H54 (cell line): ENCODE data around the gene STIL.
"Not testable (repeated sequence)": the region's sequence is repeated elsewhere in the genome, so short reads cannot be mapped to it uniquely, and the experiment has no call there.

Experiments used
- DNase-seq: peaks from one replicate; pipeline ENCODE4 v3.0.0; 2011; ENCODE audit warnings: low spot score, mixed read lengths; ENCODE audit not compliant: insufficient read length
- FAIRE-seq: peaks from 3 replicates; lab custom pipeline; 2011; peaks lifted over from hg19 to GRCh38; lab: Jason Lieb, UNC
- POLR2A ChIP-seq: IDR thresholded peaks from 2 replicates; pipeline ENCODE4 v1.6.1; 2011; ENCODE audit warnings: low read depth, mild to moderate bottlenecking, low read length

The STIL gene

DNA sequence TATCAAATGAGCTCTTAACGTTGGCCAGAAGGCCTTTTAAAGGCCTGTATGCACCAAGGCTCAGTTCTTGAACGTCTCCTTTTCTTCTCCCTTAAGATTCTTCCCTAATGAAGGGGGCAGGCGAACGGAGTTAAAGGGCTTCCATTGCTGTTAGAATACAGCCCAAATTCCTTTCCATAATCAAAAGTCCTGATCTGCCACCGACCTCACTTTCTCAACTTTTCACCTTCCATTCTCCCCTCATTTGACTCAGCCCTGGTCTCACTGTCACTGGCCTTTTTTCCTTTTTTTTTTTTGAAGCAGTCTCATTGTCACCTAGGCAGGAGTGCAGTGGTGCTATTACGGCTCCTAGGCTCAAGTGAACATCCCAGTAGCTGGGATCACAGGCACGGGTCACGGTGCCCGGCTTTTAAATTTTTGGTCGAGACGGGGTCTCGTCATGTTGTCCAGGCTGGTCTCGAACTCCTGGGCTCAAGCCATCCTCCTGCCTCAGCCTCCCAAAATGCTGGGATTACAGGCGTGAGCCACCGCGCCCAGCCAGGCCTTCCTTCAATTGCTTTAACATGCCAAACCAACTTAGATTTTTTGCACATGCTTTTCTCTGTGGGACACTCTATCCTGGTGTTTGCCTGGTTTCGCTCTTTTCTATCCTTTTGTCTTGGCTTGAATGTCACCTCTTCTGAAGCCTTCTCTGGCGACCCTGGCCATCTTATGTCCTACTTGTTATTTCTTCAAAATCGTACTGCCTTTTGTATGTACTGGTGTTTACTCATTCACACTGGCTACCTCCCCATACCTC is 19.0 kb upstream of the STIL start:
- FAIRE-seq, result no peak
- DNase-seq, result no peak
- no peak for TF ChIP-seq POLR2A

DNA sequence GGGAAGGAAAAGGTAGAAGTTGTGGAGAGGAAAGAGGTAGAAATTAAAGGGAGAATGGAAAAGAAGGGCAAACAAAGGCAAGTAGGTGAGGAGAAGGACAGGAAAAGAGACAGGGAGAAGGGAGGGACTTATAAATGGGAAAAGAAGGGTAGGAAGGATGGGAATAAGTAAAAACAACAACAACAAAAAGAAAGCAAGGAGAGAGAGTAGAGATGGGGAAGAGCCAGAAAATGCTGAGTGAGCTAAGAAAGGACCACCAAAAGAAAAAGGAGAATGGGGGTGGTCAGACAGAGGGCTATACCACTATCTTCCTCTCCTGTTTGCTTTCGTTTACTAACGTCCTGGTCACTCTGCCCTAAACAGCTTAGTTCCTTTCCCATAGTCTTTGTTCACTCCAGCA is 17.9 kb upstream of the STIL start:
- DNase-seq (no peak), FAIRE-seq (no peak)
- no peak for TF ChIP-seq POLR2A

DNA sequence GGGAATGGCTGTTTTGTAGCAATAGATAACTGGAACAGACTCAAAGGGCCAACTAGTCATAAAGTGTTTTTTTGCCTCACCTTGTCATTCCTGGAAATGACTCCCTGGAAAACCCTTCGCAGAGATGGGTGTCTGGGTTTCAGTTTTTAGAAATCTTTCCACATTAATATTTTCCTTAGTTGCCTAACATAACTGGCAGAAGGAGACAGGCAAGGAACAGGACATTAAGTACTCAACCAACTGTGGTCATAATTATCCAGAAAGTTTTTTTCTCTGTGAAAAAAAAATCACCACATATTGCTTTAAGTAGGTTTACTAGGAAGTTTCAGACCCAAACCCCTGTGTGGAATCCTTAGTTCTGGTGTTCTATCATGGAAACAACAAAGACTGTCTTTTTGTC is 16.3 kb upstream of the STIL start:
- TF ChIP-seq POLR2A, result no peak
- DNase-seq (no peak), FAIRE-seq (no peak)

DNA sequence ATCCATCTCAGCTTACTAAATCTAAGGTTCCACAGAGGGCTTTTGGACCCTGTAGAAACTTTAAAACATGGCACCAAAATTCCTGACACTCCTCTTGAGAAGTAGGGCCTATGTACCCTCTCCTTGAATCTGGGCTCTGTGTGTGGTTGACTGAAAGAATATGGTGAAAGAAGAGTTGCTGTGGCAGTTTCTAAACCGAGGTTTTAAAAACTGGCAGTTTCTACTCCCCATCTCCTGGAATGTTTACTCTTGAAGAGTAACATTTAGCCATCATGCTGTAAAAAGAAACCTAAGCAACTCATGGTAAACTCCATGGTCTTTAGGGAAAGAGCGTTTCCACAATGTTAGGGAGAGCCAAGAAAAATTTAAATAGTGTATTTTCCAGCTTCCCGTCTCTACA is 15.0 kb upstream of the STIL start:
- no peak for DNase-seq
- TF ChIP-seq POLR2A, result no peak
- FAIRE-seq, result no peak

DNA sequence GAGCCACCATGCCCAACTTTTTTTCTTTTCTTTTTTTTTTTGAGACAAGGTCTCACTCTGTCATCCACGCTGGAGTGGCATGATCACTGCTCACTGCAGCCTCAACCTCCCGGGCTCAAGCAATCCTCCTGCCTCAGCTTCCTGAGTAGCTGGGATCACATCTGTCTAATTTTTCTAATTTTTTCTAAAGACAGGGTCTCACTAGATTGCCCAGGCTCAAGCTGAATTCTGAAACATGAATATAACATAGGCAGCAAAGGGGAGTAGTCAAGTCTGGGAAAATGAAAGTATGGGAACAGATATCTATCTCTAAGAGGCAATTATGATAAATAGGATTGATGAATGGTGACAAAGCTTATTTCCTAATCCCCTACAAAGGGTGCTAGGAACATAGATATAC is 12.3 kb upstream of the STIL start:
- TF ChIP-seq POLR2A, result no peak
- FAIRE-seq (no peak), DNase-seq (no peak)

DNA sequence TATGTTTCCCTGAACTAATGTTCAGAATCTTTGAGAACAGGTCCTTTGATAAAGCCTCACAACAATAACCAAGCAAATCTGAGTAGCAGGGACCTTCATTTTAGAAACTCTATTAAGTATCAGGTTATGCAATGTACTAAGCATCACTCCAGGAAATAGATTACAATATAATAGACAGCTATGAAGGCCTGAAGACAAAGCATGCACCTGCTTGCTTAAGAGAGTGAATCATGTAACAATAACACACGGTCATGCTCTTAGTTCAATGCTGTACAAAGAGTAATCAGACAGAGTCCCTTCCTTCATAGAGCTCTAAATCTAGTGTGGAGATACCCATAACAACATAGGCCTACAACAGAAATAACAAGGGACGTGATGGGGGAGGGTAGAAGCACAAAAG is 11.6 kb upstream of the STIL start:
- DNase-seq (no peak), FAIRE-seq (no peak)
- TF ChIP-seq POLR2A, result no peak

DNA sequence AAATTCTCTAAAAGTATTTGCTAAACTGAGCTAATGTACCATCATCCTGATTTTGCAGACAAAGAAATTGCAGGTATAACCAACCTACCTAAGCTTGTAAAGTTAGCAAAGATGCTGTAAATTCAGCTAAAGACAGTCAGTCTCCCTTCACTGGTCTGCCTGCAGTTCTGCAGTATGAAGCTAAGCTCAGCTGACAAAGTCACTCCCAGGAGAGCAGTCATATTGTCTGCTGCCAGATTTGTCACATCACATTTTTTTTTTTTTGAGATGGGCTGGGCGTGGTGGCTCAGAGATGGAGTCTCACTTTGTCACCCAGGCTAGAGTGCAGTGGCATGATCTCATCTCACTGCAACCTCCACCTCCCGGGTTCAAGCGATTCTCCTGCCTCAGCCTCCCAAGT is 10.7 kb upstream of the STIL start:
- FAIRE-seq (no peak), DNase-seq (no peak)
- no peak for TF ChIP-seq POLR2A

DNA sequence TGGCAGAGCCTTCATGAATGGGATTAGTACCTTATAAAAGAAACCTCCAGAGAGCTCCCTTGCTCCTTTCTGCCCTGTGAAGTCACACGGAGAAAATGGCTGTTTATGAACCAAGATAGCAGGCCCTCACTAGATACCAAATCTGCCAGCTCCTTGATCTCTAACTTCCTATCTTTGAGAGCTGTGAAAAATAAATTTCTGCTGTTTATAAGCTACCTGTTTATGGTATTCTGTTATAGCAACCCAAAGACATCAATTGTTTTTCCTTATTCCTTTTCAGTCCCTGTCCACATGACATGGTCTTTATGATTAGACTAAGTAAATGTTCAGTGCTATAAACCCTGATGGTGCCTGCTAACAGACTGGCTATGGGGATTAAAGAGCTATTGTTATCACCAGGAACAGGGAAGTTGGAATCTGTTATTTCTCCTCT is 9.7 kb upstream of the STIL start:
- FAIRE-seq (no peak), DNase-seq (no peak)
- no peak for TF ChIP-seq POLR2A

DNA sequence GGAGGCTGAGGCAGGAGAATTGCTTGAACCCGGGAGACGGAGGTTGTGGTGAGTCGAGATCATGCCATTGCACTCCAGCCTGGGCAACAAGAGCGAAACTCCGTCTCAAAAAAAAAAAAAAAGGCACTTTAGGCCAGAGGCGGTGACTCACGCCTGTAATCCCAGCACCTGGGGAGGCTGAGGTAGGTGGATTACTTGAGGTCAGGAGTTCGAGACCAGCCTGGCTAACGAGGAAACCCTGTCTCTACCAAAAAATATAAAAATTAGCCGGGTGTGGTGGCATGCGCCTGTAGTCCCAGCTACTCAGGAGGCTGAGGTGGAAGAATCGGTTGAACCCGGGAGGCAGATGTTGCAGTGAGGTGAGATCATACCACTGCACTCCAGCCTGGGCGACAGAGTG is 6.0 kb upstream of the STIL start:
- not testable (repeated sequence) for DNase-seq, FAIRE-seq

DNA sequence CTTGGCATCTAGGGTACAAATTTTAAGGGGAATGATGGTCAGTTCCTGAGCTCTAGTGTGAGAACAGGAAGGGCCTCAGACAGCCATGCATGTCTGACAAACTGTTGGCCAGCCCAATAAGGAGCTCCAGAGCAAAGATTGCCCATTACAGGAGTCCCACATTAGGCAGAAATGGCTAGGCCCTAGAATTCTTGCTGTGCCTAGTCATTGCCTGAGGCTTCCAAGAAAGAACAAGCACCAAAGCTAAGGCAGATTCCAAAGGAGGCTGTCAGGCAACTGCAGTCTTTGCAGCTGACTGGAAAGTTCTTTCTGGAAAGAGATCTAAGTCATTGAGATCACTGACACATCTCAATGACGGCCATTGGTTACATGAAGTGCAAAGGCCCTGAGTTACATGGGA is 3.9 kb upstream of the STIL start:
- FAIRE-seq, result no peak
- TF ChIP-seq POLR2A, result no peak
- no peak for DNase-seq

DNA sequence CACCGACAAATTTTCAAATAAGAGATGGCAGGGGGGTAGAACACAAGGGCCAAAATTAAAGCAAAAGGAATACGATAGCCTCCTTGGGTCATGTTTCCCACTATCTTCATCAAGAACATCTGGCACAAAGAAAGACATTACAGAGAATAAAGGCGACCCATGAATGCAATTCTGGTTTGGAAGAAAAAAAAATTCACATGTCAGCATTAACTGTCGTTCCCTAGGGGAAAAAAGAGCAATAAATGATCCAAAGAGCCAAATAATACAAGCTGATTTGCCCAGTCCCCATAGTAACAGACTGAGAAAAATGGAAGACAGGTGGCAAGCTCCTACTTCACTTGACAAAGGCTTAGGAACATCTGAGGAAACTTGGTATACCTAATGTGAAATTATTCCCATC is 4.5 kb downstream of the STIL start:
- FAIRE-seq (no peak), DNase-seq (no peak)
- no peak for TF ChIP-seq POLR2A

DNA sequence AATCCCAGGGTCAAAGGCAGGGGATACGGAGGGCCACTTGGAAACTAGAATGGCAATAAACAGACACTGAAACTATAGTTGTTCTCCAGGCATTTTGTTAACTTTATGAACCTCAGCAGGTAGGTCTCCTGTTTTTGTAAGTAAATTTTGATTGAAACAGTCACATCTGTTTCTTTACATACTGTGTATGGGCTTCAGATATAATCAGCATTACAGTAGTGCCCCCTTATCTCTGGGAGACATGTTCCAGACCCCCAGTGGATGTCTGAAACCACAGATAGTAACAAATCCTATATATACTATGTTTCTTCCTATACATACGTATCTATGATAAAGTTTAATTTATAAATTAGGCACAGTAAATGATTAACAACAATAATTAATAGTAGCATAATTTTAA is 11.5 kb downstream of the STIL start:
- no peak for TF ChIP-seq POLR2A
- DNase-seq (no peak), FAIRE-seq (no peak)

DNA sequence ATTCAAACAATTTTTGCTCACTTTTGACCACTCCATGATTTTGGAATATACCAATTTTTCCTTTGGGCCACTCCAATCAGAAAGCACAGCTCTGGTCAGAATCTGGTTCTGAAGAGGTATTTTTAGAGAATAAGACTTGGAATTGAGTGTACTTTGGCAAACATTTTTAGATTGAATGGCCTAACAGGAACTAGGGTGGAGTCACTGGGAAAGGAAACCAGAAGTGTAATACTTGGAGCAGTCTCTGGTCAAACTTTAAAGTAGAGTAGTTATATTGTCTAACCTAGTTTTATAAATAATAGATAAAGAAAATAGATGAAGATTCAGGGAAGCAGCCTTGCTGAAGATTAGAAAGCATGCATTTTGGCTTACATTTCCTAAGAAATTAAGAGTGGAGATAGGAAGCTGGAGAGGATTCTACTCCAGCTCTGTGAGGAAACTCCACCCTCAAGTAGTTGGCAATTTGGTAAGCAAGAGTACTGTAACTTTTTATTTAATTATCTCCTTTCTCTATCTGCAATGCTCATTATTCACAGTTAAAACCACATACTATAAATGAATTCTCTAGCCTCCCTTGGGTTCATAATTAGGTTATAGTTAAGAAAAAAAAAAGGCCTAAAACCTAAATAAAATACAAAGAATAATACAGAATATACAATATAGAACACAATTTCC is 15.8 kb downstream of the STIL start:
- no peak for FAIRE-seq
- no peak for TF ChIP-seq POLR2A
- no peak for DNase-seq

DNA sequence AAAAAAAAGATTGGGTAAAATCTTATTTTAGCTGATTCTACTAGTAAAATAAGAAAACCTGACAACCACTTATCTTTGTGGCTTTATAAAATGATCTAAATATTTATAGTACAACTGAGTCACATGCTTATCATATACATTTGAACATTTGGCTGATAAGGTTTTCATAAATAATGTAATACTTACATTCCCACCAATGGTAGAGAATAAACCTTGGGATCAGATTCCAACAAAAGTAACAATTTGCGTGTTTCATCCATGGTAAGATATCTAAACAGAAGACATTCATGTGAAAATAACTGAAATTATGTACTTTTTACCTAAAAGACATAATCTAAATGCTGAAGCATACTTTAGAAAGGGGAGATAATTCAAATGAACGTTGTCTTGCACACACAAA is 18.4 kb downstream of the STIL start:
- FAIRE-seq (no peak), DNase-seq (no peak)
- no peak for TF ChIP-seq POLR2A

DNA sequence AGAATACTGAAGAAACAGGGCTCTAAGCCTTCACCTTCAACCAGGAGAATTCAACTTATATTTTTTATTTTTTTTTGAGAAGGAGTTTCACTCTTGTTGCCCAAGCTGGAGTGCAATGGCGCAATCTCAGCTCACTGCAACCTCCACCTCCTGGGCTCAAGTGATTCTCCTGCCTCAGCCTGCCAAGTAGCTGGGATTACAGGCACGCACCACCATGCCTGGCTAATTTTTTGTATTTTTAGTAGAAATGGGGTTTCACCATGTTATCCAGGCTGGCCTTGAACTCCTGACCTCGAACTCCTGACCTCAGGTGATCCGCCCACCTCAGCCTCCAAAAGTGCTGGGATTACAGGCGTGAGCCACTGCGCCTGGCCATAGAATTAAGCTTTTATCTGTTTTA is 19.1 kb downstream of the STIL start:
- not testable (repeated sequence) for FAIRE-seq, DNase-seq

DNA sequence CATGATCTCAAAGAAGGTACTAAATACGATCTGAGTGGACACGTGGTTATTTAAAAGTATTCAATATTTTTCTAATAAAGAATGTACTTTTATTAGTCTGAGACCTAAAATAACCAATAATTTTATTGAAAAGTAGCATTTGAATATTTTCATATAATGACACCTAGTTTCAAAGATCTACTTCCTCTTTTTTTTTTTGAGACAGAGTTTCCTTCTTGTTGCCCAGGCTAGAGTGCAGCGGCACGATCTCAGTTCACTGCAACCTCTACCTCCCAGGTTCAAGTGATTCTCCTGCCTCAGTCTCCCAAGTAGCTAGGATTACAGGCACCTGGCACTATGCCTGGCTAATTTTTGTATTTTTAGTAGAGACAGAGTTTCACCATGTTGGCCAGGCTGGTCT is 25.8 kb downstream of the STIL start:
- not testable (repeated sequence) for FAIRE-seq

More for the DNA sequence above, 25.8 kb downstream of the STIL start:
- DNase-seq, result not testable (repeated sequence)
